GM19239 (cell line): ENCODE measurements around the gene TAF10.

ENCODE experiments used
- DNase-seq: peaks from one replicate; pipeline ENCODE4 v3.0.0; 2011; ENCODE audit warnings: low spot score; ENCODE audit not compliant: insufficient read length
- FAIRE-seq: peaks from 2 replicates; lab custom pipeline; 2011; peaks lifted over from hg19 to GRCh38; lab: Jason Lieb, UNC

TAF10 gene

DNA sequence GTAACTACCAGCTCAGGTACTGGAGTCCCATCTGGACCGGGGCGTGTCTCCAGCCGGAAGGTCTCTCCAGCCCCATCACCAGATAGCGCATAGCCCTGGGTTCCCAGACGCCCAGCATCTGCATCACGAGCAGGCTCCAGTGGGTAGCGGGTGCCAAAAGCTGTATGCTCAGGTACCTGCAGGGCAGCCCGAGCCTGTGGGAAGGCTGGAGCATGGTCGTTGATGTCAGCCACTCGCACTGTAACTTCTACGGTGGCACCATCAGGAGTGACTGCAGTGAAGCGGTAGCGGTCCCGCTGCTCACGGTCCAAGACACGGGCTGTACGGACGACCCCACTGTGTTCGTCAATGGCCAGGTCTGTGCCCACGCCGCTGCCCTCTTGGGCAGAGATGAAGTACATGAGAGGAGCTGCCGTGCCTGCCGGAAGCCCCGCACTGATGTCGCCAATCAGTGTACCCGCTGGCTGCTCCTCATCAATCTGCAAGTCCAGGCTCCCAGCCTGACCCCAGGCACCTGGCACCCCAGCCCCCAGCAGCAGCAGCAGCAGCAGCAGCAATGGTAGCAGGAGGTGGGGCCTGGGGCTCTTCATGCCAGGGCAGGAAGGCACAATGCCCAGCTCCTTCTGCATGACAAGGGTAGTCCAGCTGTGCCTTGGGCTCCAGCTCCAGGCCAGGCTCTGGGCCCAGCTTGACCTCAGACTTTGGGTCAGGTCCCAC lies 29.1 kb upstream of the TAF10 start:
- FAIRE-seq: no peak

DNA sequence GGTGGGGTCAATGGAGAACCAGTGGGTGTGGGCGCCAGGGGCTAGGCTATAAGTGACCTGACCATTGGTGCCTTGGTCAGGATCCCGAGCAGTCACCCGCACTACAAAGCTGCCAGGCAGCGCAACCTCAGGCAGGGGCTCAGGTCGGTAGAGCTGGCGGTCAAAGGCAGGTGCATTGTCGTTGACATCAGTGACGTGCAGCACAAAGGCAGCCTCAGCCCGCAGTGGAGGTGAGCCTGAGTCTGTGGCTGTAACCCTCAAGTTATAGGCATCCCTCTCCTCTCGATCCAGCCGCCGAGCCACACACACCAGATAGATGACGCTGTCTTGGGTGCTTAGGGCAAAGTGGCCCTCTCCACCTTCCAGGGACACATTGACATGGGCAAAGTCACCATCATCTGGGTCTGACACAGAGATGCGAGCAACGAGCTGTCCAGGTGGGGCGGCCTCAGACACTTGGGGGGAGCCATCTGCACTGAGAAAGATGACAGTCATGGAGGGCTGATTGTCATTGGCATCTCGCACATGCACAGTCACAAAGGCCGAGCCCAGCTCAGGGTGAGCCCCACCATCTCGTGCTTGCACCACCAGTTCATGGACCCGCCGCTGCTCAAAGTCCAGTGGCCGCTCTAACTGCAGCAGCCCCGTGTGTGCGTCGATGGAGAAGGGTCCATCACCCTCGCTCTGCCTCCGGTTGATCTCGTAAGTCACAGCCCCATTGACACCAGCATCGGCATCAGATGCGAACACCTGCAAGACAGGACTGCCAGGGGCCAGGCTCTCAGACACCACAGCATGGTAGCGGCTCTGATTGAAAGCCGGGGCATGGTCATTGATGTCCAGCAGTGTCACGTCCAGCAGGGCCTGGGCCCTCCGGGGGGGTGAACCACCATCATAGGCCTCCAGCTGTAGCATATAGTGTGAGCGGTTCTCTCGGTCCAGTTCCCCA lies 28.3 kb upstream of the TAF10 start:
- no peak for FAIRE-seq

More for the DNA sequence above, 29.1 kb upstream of the TAF10 start:
- DNase-seq: no peak

DNA sequence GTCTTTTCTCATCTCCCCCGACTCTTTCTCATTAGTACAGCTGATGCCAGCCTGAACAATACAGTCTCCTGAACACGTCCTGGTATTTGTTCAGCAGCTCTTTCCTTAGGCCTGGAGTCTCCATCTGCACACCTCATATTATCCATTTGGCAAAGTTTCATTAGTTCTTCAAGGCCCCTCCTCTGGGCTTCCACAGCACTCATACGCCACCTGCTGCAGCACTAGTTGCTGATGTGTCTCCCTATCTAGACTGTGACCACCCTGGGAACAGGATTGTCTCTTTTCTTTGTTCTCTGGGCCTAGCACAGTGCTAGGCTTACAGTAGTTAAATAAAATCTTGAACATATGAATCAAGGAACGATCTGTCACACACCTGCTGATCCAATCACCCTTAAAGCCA lies 26.4 kb upstream of the TAF10 start:
- DNase-seq (no peak), FAIRE-seq (no peak)

More for the DNA sequence above, 28.3 kb upstream of the TAF10 start:
- no peak for DNase-seq

DNA sequence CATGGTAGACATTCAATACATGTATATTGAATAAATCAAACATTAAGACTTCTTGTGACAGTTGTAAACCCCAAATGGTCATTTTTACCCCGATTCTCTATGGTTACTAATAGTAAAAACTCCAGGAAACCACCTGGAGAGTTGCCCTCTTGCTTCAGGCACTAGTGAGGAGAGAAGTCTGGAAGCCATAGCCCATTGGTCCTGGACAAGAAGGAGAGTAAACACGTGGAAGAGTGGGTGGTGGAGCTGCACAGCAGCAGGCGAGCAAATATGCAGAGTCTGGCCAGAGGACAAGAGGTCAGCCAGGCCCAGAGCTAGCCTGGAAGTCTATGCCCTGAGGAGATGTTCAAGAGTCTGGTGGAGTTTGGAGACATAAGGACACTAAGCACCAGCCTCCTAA lies 25.9 kb upstream of the TAF10 start:
- DNase-seq (no peak), FAIRE-seq (no peak)

DNA sequence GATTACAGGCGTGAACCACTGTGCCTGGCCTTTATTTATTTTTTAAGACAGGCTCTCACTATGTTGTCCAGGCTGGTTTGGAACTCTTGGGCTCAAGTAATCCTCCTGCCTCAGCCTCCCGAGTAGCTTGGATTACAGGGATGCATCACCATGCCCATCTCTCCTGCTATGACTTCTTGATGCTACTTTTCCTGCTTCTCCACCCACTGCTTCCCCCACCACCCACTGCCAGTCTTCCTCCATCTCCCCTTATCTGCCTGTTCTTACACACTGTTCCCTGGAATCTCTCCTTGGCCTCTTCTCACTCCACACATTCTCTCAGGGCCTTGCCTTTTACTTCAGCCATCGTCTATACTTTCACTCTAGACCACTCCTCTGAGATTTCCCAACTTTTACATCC lies 24.5 kb upstream of the TAF10 start:
- no peak for FAIRE-seq

DNA sequence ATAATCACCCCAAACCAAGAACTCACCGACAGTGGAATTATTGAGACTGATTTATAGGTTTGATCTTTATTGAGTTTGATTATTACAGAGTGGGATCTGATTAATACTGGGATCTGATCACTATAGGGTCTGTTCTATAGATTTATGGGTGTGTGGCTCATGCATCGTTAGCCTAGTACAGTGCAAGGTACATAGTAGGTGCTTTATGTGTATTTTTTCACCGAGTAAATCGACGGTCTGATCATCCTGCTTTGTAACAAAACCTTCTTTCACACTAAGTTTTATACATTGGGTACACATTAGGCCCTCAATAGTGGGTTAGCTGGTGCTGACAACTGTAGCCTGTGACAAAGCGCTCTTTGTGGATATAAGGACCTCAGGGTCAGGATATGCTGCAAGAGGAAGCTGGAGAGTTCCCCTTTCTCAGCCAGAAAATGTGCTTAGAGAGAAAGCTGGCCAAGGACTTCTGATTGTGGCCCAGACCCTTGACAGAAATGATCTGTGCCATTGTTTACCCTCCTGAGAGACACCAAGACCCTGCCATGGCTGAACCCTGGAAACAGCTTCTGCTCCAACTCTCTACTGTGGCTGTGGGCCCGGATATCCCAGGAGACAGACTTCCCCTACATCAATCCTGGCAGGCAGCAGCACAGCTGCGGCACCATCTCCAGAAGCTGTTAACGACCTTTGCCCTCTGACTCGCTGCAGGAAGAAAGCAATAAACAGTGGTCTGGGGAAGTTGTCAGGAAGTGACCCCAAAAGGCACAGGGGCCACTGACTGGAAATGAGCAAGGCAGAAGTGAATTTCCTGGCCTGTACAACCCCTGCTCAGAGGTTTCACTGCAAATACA lies 23.3 kb upstream of the TAF10 start:
- FAIRE-seq (no peak), DNase-seq (no peak)

More for the DNA sequence above, 24.5 kb upstream of the TAF10 start:
- DNase-seq: no peak

DNA sequence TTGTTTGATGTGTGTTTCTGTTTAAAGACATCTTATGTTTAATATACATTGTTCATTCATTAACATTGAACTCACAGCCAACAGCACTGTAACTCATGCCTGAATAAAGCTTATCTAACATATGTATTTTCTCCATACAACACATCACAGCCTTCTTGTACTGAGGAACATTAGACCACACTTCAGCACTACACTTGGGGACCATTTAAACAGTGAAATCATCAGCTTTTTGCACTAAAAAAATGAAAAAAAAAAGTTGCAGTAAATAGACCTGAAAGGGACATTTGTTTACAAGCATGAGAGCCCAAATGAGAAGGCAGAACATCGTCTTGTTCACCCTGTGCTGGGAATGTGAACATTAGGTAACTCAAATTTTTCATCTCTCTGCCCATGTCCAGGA lies 22.5 kb upstream of the TAF10 start:
- FAIRE-seq (no peak), DNase-seq (no peak)

DNA sequence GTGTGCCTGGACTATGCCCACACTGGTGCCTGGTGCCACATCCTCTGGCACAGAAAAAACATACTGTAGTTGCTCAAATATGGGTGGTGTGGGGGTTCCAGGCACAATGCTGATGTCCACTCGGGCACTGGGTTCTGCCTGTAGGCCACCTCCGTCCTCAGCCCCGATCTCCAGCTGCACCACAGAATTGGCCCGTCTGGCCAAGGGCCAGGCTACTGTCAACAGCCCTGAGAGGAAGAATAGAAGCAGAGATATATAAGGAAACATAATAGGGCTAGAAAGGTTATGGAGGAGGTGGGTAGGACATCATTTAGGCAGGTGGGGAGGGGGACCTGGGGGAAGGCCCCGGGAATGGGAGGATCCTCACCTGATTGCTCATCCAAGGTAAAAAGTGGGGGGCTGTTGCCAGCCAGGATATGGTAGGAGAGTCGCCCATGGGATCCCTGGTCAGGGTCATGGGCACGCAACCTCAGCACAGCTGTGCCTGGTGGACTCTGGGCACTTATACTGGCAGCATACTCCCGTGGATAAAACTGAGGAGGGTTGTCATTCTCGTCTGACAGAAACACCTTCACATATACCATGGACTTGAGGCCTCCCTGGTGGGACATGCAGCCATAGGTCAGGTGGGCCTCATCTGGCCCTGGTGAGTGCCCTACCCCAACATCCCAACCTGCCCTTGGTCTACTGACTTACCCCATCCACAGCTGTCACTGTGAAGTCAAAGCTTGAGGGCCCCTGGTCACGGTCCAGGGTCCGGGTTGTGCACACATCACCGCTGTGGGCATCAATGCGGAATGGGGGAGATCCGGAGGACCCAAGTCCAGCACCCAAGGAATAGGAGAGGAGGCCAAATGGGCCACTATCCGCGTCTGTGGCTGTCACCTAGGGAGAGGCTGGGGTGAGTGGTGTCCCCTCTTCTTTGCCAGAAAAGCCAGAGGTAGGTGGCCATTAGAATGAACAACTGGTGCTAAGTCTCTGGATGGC lies 21.7 kb upstream of the TAF10 start:
- DNase-seq: no peak
- FAIRE-seq: no peak

DNA sequence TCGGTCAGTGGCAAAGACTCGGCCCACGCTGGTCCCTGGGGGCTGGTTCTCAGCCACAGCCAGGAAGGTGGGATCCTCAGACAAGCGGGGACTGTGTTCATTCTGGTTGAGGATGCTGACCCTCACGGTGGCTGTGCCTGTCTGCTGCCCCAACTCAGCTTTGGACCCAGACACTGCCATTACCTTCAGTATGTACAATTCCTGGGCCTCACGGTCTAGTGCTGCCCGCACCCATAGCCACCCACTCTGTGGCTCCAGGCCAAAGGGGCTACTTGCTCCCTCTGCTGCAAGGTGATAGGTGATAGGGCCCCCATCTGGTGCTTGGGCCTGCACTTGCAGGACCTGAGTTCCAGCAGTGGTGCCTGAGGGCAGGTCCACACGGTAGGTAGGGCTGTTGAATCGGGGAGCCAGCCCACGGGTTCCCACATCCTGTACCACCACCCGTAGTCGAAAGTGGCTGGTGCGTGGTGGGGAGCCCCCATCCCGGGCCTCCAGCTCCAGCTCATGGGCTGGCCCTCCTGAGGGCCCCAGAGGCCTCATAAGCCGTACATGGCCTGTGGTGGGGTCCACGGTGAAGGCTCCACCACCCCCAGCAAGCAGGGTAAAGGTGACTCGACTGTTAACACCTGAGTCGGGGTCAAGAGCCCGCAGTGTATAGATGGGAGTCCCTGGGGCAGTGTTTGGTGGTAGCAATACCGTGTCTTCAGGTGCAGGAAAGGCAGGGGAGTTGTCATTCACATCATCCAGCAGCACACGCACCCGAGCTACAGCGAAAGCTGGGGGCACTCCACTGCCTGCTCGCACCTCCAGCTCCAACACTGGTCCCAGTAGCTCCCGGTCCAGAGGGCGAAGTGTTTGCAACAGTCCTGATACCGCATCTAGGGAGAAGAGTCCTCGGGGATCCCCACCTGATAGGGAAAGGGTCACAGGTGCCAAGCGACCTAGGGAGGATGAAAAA lies 20.4 kb upstream of the TAF10 start:
- FAIRE-seq (no peak), DNase-seq (no peak)

DNA sequence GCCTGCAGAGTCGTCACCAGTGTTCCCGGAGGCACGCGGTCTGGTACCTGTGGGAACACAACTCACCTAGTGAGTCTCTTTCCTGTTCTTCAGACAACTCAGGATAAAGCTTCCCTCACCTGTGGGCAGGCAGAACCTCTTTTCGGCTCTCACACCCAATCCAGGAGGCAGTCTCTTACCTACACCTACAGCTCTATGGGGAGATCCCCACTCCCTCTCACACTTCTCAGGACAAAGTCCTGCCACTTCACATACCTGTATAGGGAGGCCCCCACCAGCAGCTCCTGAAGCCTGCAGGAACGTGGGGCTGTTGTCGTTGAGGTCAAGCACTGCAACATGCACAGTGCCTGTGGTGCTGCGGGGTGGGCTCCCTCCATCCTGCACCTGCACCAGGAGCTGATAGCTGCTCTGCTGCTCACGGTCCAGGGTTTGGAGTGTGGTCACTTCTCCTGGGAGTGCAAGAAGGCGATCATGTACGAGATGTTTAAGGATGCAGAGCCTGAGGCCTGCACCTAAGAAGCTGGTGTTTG lies 19.4 kb upstream of the TAF10 start:
- no peak for DNase-seq
- FAIRE-seq: no peak

DNA sequence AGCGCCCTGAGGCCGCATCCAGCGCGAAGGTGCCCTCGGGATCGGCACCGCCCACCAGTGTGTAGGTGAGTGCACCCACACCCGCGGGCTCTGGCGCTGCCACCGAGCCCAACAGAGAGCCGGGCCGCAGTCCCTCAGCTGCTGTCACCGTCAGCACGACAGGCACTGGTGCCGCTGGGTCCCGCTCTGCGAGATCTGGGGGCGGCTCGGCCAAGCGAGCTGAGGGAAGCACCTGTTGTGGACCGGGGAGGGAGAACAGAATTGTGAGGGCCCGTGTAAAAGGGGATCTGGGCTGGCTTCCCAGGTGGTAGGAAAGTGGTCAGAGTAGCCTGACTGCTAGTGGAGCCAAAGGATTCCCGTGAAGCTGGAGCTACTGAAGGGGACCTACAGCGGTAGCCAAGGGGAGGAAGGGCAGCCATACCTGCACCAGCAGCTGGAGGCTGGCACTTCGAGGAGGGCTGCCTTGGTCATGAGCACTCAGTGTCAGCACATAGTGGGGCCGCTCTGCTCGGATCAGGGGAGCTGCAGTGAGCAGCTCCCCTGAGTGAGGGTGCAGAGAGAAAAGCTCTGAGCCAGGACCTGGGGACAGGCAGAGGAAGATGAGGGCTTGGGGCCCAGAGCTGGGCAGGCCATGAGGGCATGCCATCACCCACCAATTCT lies 18.7 kb upstream of the TAF10 start:
- FAIRE-seq: no peak
- no peak for DNase-seq

DNA sequence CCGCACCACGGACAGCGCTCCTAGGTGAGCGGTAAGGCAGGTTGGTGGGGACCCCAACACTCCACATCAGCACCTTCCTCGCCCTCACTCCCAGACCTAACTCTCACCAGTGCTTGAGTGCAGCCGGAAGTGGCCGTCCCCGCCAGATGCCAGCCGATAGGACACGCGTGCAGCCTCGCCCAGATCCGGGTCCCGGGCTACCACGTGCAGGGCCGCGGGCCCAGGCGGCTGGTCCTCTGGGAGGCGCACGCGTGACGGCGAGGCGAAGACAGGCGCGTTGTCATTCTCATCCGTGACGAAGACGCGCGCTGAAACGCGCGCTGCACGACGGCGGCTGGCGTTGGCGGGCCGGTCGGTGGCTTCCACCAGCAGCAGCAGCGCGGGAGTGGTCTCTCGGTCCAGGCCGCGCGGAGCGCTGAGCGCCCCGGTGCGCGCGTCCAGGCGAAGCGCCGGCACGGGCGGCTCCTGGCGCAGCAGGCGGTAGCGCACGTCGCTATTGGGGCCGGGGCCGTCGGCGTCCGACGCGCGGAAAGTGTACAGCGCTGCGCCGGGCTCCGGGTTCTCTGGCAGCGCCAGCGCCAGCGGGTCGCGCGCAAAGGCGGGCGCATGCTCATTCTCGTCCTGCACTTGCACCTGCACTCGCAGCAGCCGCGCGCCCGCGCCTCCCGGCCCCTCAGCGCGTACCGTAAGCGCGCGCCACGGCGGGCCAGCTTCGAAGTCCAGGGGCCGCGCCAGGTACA lies 18.0 kb upstream of the TAF10 start:
- DNase-seq (no peak), FAIRE-seq (no peak)

DNA sequence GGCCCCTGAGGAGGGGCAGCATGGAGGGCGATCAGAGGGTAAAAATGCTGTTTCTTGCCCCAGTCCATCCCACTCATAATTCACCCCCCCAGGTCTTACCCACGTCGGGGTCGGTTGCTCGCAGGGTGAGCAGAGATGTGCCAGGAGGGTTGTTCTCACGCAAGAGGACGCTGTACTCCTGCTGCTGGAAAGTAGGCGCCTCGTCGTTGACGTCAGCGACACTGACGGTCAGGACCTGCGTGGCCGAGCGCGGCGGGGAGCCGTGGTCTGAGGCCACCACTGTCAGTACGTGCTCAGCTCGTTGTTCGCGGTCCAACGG lies 17.5 kb upstream of the TAF10 start:
- DNase-seq: no peak
- no peak for FAIRE-seq

DNA sequence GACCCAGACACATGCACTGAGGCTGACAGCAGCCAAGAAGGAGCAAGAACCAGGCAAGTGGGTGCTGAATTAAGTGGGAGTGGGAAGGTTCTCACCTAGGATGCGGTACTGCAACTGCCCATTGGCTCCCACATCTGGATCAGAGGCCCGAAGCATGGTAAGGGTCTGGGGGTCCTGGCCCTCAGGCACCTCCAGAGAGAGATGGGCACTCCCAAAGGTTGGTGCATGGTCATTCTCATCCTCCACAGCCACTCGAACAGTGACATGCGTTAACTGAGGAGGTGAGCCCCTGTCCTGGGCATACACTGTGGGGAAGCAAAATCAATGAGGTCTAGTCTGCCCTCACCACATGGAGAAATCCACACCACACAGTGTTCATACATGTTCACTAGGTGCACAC lies 16.5 kb upstream of the TAF10 start:
- DNase-seq (no peak), FAIRE-seq (no peak)

DNA sequence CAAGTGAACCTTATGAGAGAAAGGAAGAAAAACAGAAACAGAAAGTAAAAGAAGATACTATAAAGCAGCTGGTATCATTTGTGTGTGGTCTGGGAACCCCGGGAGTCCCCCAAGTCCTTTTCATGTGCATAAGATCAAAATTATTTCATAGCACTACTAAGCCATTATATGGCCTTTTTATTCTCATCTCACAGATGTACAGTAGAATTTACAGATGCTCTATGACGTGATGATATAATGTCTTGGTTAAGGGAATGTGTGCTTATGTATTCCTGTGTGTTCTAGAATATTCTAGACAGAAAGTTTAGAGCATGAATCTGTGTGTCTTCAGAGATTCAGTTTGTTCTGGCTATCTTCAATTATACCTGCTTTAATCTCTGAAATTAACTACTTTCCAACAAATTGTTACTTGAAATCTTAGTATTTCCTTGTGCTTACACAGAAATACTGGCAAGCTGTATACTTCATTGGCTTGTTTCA lies 15.8 kb upstream of the TAF10 start:
- DNase-seq (peak; percentile 71), FAIRE-seq (peak; percentile 68)

DNA sequence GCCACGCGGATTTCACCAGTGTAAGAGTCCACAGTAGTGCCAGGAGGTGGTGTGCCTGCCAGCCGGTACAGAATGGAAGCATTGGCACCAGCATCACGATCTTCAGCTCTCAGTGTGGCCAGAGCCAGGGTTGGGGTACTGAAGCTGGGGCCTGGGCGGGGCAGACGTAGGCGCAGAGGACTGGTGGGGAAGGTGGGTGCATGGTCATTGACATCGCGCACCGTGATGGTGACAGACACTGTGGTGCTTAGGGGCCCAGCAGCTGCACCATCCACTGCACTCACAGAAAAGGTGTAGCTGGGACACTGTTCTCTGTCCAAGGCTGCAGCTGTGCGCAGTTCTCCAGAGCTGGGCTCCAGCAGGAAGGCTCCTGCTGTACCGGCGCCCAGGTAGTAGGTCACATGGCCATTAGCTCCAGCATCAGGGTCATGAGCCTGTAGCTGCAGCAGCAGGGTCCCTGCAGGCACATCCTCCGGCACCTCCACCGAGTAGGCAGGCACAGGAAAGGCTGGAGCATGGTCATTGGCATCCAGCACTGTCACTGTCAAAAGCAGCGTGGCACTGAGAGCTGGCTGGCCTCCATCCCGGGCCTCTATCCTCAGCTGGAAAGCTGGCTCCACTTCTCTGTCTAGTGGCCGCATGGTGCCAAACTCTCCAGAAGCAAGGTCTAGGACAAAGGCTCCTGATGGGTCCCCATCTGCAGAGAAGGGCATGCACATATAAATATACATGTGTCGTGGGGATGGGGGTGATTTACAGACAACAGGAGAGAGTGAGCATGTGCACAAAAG lies 15.2 kb upstream of the TAF10 start:
- no peak for DNase-seq
- no peak for FAIRE-seq
